Chondrocyte (in vitro differentiated cells): Measurements from ENCODE around the gene TMPRSS6. TPM values are rescaled to one million over a fixed set of nuclear protein-coding genes. Genes with fewer than 3 reads are reported as not detected.

Experiments used
- DNase-seq: peaks from one replicate; pipeline ENCODE4 v3.0.0; 2021; ENCODE audit warnings: mixed read lengths, low spot score
- H3K27ac Mint-ChIP-seq: one replicate; pipeline ENCODE4 v1.8.0; 2021; ENCODE audit warnings: mild to moderate bottlenecking, moderate library complexity, mixed read lengths; ENCODE audit not compliant: unreplicated experiment
- H3K27me3 Mint-ChIP-seq: 2 replicates; pipeline ENCODE4 v1.8.0; 2021; ENCODE audit warnings: low read depth, mixed read lengths
- H3K36me3 Mint-ChIP-seq: 2 replicates; pipeline ENCODE4 v1.8.0; 2021; ENCODE audit warnings: low read depth, mixed read lengths
- H3K4me1 Mint-ChIP-seq: 2 replicates; pipeline ENCODE4 v1.8.0; 2021; ENCODE audit warnings: low read depth, mild to moderate bottlenecking, mixed read lengths
- H3K4me3 Mint-ChIP-seq: one replicate; pipeline ENCODE4 v1.8.0; 2021; ENCODE audit warnings: mild to moderate bottlenecking, moderate library complexity, mixed read lengths; ENCODE audit not compliant: unreplicated experiment
- H3K9me3 Mint-ChIP-seq: 2 replicates; pipeline ENCODE4 v1.8.0; 2021; ENCODE audit warnings: low read depth, mixed read lengths
- total RNA-seq: library from RNA; stranded (reverse); gene quantifications from 3 replicates; pipeline ENCODE4 v1.2.1, GENCODE V29; 2021
- TF ChIP-seq, protein P1 (sequence below): fragments of 200-600 bp; sonication (generic); IDR thresholded peaks from 2 replicates; pipeline ENCODE4 v1.5.0; 2021; ENCODE audit warnings: antibody characterized with exemption, mild to moderate bottlenecking, moderate library complexity

The TMPRSS6 gene
- total RNA-seq, 1 donor from 2014 or later = not detected

DNA sequence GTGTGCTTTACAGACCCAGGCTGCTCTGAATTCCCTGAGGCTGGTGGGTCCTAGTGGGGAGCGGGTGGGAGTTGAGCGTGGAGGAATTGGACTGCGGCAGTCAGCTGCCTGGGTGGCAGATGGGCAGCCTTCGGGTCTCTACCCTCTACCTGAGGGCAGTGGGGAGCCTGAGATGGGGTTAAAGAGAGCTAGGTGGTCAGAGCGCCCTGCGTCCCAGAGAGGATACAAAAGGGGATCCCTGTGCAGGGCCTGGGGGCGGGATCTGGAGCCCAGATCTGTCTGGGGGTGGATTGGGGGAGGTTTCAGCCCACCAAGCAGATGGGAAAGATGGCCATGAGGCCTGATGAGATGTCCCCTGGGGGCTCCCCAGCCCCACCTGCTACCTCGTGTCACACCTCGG lies 39.8 kb downstream of the TMPRSS6 start:
- DNase-seq = no peak
- H3K36me3 Mint-ChIP-seq = no peaks in the 10 kb centered on the region
- H3K4me3 Mint-ChIP-seq = no peak overlapping the region
- H3K27me3 Mint-ChIP-seq = peaks cover 36% of the 10 kb centered on the region
- no peaks in the 10 kb centered on the region for H3K9me3 Mint-ChIP-seq
- H3K27ac Mint-ChIP-seq = no peak overlapping the region
- H3K4me1 Mint-ChIP-seq = no peaks in the 10 kb centered on the region
- TF ChIP-seq, protein P1, sequence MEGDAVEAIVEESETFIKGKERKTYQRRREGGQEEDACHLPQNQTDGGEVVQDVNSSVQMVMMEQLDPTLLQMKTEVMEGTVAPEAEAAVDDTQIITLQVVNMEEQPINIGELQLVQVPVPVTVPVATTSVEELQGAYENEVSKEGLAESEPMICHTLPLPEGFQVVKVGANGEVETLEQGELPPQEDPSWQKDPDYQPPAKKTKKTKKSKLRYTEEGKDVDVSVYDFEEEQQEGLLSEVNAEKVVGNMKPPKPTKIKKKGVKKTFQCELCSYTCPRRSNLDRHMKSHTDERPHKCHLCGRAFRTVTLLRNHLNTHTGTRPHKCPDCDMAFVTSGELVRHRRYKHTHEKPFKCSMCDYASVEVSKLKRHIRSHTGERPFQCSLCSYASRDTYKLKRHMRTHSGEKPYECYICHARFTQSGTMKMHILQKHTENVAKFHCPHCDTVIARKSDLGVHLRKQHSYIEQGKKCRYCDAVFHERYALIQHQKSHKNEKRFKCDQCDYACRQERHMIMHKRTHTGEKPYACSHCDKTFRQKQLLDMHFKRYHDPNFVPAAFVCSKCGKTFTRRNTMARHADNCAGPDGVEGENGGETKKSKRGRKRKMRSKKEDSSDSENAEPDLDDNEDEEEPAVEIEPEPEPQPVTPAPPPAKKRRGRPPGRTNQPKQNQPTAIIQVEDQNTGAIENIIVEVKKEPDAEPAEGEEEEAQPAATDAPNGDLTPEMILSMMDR = no peak

DNA sequence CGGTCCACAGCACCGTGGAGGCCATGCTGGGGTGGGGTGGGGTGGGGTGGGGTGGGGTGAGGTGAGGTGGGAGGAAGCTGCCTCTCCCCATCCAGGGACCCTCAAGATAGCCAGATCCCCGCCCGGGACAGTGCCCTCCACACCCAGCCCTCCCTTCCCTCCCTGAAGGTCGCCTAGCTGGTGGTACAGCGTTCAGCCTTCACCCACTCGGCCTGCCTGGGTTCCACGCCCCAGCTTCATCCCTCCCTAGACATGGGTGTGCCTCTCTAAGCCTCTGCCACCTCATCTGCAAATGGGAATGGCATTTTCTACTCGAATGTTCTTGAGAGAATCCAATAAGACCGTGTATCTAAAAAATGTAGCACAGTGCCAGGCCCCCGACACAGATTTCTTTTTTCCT lies 40.2 kb downstream of the TMPRSS6 start:
- Mint-ChIP-seq H3K27me3 (peaks cover 32% of the 10 kb centered on the region), H3K4me1 (no peaks in the 10 kb centered on the region), H3K4me3 (no peak overlapping the region), H3K27ac (no peak overlapping the region), H3K36me3 (no peaks in the 10 kb centered on the region), H3K9me3 (no peaks in the 10 kb centered on the region)
- DNase-seq = no peak
- TF ChIP-seq, protein P1 = no peak

DNA sequence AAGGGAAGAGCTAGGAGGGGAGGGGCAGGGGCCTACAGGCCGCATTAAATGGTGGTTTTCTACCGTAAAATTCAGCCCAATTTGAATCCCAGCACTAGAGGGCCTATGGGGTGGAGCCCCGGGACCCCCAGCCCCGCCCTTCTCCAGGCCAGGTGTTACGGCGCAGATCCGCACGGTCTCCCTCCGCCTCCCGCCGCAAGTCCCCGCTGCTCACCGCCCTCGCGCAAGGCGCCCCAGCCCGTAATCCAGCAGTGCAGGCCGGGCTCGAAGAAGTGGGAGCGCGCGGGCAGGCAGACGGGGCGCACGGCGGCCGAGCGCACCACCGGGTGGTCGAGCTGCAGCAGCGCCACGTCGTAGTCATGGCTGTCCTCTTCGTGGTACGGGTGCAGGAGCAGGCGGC lies 40.7 kb downstream of the TMPRSS6 start:
- Mint-ChIP-seq H3K27me3 (peaks cover 30% of the 10 kb centered on the region), H3K36me3 (no peaks in the 10 kb centered on the region), H3K4me3 (no peak overlapping the region), H3K4me1 (no peaks in the 10 kb centered on the region), H3K9me3 (no peaks in the 10 kb centered on the region), H3K27ac (no peak overlapping the region)
- TF ChIP-seq, protein P1 = no peak
- no peak for DNase-seq

DNA sequence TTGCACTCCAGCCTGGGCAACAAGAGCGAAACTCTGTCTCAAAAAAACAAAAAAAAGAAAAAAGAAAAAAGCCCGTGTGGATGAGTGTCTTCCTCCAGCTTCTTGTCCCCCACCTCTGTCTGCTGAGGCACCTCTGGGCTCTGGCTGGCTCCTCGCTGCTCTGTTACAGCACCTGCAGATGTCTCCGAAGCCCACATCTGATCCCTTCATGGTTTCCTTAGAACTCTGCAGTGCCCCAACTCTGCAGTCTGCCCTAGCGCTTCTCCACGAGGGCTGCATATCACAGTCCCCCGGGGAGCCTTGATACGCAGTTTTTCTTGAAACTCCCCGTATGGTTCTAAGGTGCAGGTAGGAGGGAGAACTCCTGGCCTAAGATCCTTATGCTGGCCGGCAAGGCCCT lies 42.1 kb downstream of the TMPRSS6 start:
- H3K27ac Mint-ChIP-seq = no peak overlapping the region
- H3K36me3 Mint-ChIP-seq = no peaks in the 10 kb centered on the region
- no peak for DNase-seq
- H3K27me3 Mint-ChIP-seq = peaks cover 30% of the 10 kb centered on the region
- TF ChIP-seq, protein P1 = no peak
- no peaks in the 10 kb centered on the region for H3K9me3 Mint-ChIP-seq
- no peaks in the 10 kb centered on the region for H3K4me1 Mint-ChIP-seq
- H3K4me3 Mint-ChIP-seq = no peak overlapping the region

DNA sequence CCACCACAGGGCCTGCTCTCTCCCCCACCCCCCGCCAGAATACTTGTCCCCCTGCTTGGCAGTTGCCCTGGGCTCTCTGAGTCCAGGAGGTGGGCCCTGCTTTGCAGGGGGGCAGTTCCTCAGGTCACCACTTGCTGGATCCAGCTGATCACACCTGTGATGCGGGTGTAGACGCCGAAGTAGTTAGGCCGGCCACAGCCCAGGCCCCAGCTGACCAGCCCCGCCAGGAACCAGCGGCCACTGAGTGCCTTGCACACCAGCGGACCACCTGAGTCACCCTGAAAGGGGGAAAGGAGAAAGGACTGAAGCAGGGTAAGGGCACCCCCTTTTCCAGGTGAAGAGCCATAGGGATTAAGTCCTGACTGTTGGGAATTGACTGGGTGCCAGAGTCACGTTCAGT lies 43.6 kb downstream of the TMPRSS6 start:
- peaks cover 2% of the 10 kb centered on the region for H3K36me3 Mint-ChIP-seq
- no peak for DNase-seq
- no peaks in the 10 kb centered on the region for H3K9me3 Mint-ChIP-seq
- TF ChIP-seq, protein P1 = no peak
- peaks cover 30% of the 10 kb centered on the region for H3K27me3 Mint-ChIP-seq
- no peaks in the 10 kb centered on the region for H3K4me1 Mint-ChIP-seq
- no peak overlapping the region for H3K4me3 Mint-ChIP-seq
- H3K27ac Mint-ChIP-seq = no peak overlapping the region
